Measurements from ENCODE around the gene MARK4.

Gene MARK4

DNA sequence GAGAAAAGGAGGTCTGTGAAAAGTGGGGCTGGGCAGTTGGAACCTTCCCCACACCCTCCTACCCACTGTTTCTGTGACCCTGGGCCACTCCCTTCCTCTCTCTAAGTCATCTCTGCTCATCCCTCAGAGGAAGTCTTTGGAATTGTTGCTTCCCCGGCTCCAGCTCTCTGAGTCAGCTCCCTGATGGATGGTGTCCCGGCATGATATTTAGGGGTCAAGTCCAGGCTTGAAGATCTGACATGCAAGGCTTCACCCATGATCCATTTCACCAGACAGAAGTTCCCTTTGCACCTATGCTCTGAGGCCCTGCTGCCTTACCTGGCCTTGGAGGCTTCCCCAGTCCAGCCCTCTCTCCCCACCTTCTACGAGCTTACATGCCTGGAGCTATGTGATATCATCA is 19.2 kb upstream of the MARK4 start:
- TF ChIP-seq SNAI2 (CRISPR knock-in tag; IDR thresholded peaks at IDR 0.05) (no peak), ZFP30 (CRISPR knock-in tag; IDR thresholded peaks at IDR 0.05) (no peak), TCF4 (CRISPR knock-in tag; IDR thresholded peaks at IDR 0.05; ENCODE audit: borderline replicate concordance) (no peak), ARNTL (CRISPR knock-in tag; IDR thresholded peaks at IDR 0.05; ENCODE audit: borderline replicate concordance, low read depth) (no peak), OSR1 (CRISPR knock-in tag; IDR thresholded peaks at IDR 0.05) (no peak), ZC3H10 (CRISPR knock-in tag; IDR thresholded peaks at IDR 0.05) (no peak), ZFP3 (CRISPR knock-in tag; IDR thresholded peaks at IDR 0.05) (no peak), ZNF8 (CRISPR knock-in tag; IDR thresholded peaks at IDR 0.05) (no peak), ZNF70 (CRISPR knock-in tag; IDR thresholded peaks at IDR 0.05) (no peak), ISL1 (CRISPR knock-in tag; IDR thresholded peaks at IDR 0.05) (no peak), PPARA (CRISPR knock-in tag; IDR thresholded peaks at IDR 0.05; ENCODE audit: borderline replicate concordance) (no peak), RARB (CRISPR knock-in tag; IDR thresholded peaks at IDR 0.05) (no peak), TOX (CRISPR knock-in tag; IDR thresholded peaks at IDR 0.05; ENCODE audit: borderline replicate concordance) (no peak), ZNF565 (CRISPR knock-in tag; conservative IDR thresholded peaks at IDR 0.05; ENCODE audit: low read depth) (no peak), ESRRG (CRISPR knock-in tag; IDR thresholded peaks at IDR 0.05) (no peak), BACH2 (CRISPR knock-in tag; IDR thresholded peaks at IDR 0.05; ENCODE audit: borderline replicate concordance) (no peak)
- TF ChIP-seq, protein P1, sequence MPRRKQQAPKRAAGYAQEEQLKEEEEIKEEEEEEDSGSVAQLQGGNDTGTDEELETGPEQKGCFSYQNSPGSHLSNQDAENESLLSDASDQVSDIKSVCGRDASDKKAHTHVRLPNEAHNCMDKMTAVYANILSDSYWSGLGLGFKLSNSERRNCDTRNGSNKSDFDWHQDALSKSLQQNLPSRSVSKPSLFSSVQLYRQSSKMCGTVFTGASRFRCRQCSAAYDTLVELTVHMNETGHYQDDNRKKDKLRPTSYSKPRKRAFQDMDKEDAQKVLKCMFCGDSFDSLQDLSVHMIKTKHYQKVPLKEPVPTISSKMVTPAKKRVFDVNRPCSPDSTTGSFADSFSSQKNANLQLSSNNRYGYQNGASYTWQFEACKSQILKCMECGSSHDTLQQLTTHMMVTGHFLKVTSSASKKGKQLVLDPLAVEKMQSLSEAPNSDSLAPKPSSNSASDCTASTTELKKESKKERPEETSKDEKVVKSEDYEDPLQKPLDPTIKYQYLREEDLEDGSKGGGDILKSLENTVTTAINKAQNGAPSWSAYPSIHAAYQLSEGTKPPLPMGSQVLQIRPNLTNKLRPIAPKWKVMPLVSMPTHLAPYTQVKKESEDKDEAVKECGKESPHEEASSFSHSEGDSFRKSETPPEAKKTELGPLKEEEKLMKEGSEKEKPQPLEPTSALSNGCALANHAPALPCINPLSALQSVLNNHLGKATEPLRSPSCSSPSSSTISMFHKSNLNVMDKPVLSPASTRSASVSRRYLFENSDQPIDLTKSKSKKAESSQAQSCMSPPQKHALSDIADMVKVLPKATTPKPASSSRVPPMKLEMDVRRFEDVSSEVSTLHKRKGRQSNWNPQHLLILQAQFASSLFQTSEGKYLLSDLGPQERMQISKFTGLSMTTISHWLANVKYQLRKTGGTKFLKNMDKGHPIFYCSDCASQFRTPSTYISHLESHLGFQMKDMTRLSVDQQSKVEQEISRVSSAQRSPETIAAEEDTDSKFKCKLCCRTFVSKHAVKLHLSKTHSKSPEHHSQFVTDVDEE (CRISPR knock-in tag; IDR thresholded peaks at IDR 0.05) = no peak
- TF ChIP-seq, protein P2, sequence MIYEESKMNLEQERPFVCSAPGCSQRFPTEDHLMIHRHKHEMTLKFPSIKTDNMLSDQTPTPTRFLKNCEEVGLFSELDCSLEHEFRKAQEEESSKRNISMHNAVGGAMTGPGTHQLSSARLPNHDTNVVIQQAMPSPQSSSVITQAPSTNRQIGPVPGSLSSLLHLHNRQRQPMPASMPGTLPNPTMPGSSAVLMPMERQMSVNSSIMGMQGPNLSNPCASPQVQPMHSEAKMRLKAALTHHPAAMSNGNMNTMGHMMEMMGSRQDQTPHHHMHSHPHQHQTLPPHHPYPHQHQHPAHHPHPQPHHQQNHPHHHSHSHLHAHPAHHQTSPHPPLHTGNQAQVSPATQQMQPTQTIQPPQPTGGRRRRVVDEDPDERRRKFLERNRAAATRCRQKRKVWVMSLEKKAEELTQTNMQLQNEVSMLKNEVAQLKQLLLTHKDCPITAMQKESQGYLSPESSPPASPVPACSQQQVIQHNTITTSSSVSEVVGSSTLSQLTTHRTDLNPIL (CRISPR knock-in tag; IDR thresholded peaks at IDR 0.05; ENCODE audit: low read depth) = no peak
- TF ChIP-seq, protein P3, sequence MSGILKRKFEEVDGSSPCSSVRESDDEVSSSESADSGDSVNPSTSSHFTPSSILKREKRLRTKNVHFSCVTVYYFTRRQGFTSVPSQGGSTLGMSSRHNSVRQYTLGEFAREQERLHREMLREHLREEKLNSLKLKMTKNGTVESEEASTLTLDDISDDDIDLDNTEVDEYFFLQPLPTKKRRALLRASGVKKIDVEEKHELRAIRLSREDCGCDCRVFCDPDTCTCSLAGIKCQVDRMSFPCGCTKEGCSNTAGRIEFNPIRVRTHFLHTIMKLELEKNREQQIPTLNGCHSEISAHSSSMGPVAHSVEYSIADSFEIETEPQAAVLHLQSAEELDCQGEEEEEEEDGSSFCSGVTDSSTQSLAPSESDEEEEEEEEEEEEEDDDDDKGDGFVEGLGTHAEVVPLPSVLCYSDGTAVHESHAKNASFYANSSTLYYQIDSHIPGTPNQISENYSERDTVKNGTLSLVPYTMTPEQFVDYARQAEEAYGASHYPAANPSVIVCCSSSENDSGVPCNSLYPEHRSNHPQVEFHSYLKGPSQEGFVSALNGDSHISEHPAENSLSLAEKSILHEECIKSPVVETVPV (CRISPR knock-in tag; IDR thresholded peaks at IDR 0.05) = no peak
- TF ChIP-seq, protein P4, sequence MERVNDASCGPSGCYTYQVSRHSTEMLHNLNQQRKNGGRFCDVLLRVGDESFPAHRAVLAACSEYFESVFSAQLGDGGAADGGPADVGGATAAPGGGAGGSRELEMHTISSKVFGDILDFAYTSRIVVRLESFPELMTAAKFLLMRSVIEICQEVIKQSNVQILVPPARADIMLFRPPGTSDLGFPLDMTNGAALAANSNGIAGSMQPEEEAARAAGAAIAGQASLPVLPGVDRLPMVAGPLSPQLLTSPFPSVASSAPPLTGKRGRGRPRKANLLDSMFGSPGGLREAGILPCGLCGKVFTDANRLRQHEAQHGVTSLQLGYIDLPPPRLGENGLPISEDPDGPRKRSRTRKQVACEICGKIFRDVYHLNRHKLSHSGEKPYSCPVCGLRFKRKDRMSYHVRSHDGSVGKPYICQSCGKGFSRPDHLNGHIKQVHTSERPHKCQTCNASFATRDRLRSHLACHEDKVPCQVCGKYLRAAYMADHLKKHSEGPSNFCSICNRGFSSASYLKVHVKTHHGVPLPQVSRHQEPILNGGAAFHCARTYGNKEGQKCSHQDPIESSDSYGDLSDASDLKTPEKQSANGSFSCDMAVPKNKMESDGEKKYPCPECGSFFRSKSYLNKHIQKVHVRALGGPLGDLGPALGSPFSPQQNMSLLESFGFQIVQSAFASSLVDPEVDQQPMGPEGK (CRISPR knock-in tag; IDR thresholded peaks at IDR 0.05; ENCODE audit: borderline replicate concordance) = no peak

DNA sequence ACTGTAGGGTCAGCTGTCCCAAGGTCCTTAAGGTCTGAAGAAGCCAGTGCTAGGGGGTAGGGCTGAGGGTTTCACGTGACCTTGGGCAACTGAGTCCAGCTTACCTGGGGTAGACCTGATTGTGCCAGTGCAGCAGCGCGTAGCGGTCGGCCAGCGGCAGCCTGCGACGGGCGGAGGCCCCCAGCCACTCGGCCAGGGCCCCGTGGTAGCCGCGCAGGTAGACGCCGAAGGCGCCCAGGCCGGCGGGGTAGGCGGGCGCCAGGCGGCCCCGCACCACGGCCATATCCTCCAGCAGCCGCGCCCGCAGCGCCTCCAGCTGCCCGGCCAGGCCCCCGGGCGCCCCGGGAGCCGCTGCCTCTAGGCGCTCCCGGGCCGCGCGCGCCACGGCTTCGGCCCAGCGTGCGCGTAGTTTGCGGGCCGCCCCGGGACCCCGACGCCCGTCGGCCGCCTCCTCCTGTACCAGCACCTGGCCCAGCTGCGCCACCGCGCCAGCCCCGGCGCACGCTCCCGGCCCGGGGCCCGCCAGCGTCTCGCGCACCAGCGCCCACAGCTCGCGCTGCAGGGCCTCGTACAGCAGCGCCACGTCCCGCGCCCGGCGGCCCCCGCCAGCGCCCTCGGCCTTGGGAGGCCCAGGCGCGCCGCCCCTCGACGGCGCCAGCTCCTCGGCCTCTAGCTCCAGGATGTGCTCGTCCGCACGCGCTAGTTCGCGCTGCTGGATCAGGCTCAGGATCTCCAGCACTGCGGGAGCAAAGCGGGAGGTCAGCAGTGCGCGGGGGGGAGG is 16.8 kb upstream of the MARK4 start:
- TF ChIP-seq CSDC2 (CRISPR knock-in tag; IDR thresholded peaks at IDR 0.05) = no peak
- TF ChIP-seq ZC3H10 (CRISPR knock-in tag; IDR thresholded peaks at IDR 0.05) = no peak
- no peak for TF ChIP-seq ZNF70 (CRISPR knock-in tag; IDR thresholded peaks at IDR 0.05)
- TF ChIP-seq ZNF565 (CRISPR knock-in tag; conservative IDR thresholded peaks at IDR 0.05; ENCODE audit: low read depth) = no peak
- TF ChIP-seq PPARA (CRISPR knock-in tag; IDR thresholded peaks at IDR 0.05; ENCODE audit: borderline replicate concordance) = no peak
- TF ChIP-seq, protein P4 (CRISPR knock-in tag; IDR thresholded peaks at IDR 0.05; ENCODE audit: borderline replicate concordance) = no peak
- TF ChIP-seq TCF4 (CRISPR knock-in tag; IDR thresholded peaks at IDR 0.05; ENCODE audit: borderline replicate concordance) = no peak
- TF ChIP-seq, protein P1 (CRISPR knock-in tag; IDR thresholded peaks at IDR 0.05) = no peak
- TF ChIP-seq RARB (CRISPR knock-in tag; IDR thresholded peaks at IDR 0.05) = no peak
- TF ChIP-seq, protein P5, sequence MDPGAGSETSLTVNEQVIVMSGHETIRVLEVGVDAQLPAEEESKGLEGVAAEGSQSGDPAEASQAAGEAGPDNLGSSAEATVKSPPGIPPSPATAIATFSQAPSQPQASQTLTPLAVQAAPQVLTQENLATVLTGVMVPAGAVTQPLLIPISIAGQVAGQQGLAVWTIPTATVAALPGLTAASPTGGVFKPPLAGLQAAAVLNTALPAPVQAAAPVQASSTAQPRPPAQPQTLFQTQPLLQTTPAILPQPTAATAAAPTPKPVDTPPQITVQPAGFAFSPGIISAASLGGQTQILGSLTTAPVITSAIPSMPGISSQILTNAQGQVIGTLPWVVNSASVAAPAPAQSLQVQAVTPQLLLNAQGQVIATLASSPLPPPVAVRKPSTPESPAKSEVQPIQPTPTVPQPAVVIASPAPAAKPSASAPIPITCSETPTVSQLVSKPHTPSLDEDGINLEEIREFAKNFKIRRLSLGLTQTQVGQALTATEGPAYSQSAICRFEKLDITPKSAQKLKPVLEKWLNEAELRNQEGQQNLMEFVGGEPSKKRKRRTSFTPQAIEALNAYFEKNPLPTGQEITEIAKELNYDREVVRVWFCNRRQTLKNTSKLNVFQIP (CRISPR knock-in tag; IDR thresholded peaks at IDR 0.05; ENCODE audit: borderline replicate concordance, low read depth) = no peak
- TF ChIP-seq, protein P3 (CRISPR knock-in tag; IDR thresholded peaks at IDR 0.05) = no peak
- no peak for TF ChIP-seq ZFP3 (CRISPR knock-in tag; IDR thresholded peaks at IDR 0.05)
- ATAC-seq = no peak

More for the DNA sequence above, 19.2 kb upstream of the MARK4 start:
- no peak for ATAC-seq
